ENCODE results near the gene ZNF276. TPM values are rescaled to one million over a fixed set of nuclear protein-coding genes. Genes with fewer than 3 reads are reported as not detected.

ZNF276 gene
- total and polyA plus RNA-seq, 7 donors, result 7.6 to 13.6 (median 11.5) TPM

GRCh38 chr16:89723279-89724250, 2.2 kb downstream of the ZNF276 start:
- peaks cover 31% of the 10 kb centered on the region for H3K4me1 ChIP-seq
- ATAC-seq (no peak), DNase-seq (peak in 1 of 2 donors; percentile 73)
- TF ChIP-seq, protein P1, sequence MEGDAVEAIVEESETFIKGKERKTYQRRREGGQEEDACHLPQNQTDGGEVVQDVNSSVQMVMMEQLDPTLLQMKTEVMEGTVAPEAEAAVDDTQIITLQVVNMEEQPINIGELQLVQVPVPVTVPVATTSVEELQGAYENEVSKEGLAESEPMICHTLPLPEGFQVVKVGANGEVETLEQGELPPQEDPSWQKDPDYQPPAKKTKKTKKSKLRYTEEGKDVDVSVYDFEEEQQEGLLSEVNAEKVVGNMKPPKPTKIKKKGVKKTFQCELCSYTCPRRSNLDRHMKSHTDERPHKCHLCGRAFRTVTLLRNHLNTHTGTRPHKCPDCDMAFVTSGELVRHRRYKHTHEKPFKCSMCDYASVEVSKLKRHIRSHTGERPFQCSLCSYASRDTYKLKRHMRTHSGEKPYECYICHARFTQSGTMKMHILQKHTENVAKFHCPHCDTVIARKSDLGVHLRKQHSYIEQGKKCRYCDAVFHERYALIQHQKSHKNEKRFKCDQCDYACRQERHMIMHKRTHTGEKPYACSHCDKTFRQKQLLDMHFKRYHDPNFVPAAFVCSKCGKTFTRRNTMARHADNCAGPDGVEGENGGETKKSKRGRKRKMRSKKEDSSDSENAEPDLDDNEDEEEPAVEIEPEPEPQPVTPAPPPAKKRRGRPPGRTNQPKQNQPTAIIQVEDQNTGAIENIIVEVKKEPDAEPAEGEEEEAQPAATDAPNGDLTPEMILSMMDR (IDR thresholded peaks at IDR 0.05), result no peak
- H3K27me3 ChIP-seq (ENCODE audit: insufficient read depth in 3 of 3, low read length in 2 of 3), result no peaks in the 10 kb centered on the region
- no peak overlapping the region for H3K27ac ChIP-seq
- H3K36me3 ChIP-seq (ENCODE audit: insufficient read depth in 1 of 2, low read depth in 1 of 2), result peaks cover 3 to 61% of the 10 kb centered on the region in 2 donors
- 64 to 77% (median 70%) methylated on average over 29 to 30 of the region's 30 CpGs for WGBS, 3 donors
- peak overlapping the region; percentile 97 for H3K4me3 ChIP-seq
- H3K9me3 ChIP-seq, result no peaks in the 10 kb centered on the region
- intact Hi-C loops (cut with DNase I), result no loop called here

DNA sequence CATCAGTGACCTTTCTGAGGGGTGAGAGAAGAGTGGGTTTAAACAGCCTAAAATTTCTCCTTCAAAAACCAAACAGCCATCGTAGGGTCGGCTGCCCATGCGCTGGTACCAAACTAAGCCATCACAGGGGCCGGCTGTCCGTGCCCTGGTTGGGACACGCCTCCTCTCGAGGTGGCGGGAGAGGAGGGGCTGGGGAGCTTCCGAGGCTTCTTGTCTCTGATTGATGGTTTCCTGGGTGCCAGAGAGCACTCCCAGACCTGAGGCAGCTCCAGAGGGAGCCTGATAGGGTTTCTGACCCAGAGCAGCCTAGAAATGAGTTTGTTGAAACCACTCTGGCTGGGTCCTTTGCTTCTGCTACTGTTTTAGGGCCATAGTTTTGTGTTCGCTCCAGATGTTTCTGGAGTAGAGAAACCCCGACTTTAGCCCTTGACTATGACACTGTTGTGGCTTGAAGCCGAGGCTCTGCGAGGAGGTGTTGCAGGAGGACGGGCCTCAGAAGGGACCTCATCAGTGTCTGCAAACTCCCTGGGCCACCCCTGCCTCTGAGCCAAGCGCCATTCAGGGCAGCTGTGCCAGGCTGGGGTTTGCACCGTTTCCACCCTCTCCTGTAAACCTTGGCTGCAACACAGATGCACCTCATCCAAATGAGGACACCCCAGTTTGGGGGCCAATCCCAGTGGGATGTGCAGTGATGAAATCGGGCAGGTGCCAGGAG, 6.2 kb downstream of the ZNF276 start:
- ATAC-seq, result no peak
- H3K36me3 ChIP-seq (ENCODE audit: insufficient read depth in 1 of 2, low read depth in 1 of 2), result peaks cover 10 to 98% of the 10 kb centered on the region in 2 donors

GRCh38 chr16:89729293-89729692, 8.0 kb downstream of the ZNF276 start:
- WGBS, 3 donors, result 87 to 93% (median 92%) methylated on average over 18 of the region's 18 CpGs
- peaks cover 10 to 95% of the 10 kb centered on the region in 2 donors for H3K36me3 ChIP-seq (ENCODE audit: insufficient read depth in 1 of 2, low read depth in 1 of 2)
- H3K27me3 ChIP-seq (ENCODE audit: insufficient read depth in 3 of 3, low read length in 2 of 3), result no peaks in the 10 kb centered on the region
- H3K9me3 ChIP-seq, result no peaks in the 10 kb centered on the region
- no peaks in the 10 kb centered on the region for H3K4me1 ChIP-seq
- no peak overlapping the region for H3K4me3 ChIP-seq
- TF ChIP-seq, protein P1 (IDR thresholded peaks at IDR 0.05), result no peak
- DNase-seq (no peak), ATAC-seq (no peak)
- intact Hi-C loops (cut with DNase I), result no loop called here
- H3K27ac ChIP-seq, result no peak overlapping the region

More for the DNA sequence above, 6.2 kb downstream of the ZNF276 start:
- intact Hi-C loops (cut with DNase I), result no loop called here
- Histone ChIP-seq H3K27me3 (ENCODE audit: insufficient read depth in 3 of 3, low read length in 2 of 3) (no peaks in the 10 kb centered on the region), H3K4me3 (no peak overlapping the region), H3K4me1 (peaks cover 17% of the 10 kb centered on the region), H3K9me3 (no peaks in the 10 kb centered on the region), H3K27ac (no peak overlapping the region)
- TF ChIP-seq, protein P1 (IDR thresholded peaks at IDR 0.05), result no peak
- DNase-seq, result no peak
- 72 to 87% (median 75%) methylated on average over 17 of the region's 17 CpGs for WGBS, 3 donors

GRCh38 chr16:89729863-89730593, 8.7 kb downstream of the ZNF276 start:
- ATAC-seq (no peak), DNase-seq (no peak)
- 63 to 68% (median 63%) methylated on average over 14 of the region's 14 CpGs for WGBS, 3 donors

More at GRCh38 chr16:89729863-89730593, 8.7 kb downstream of the ZNF276 start:
- TF ChIP-seq, protein P1 (IDR thresholded peaks at IDR 0.05), result no peak
- H3K27me3 ChIP-seq (ENCODE audit: insufficient read depth in 3 of 3, low read length in 2 of 3), result no peaks in the 10 kb centered on the region
- intact Hi-C loops (cut with DNase I), result no loop called here
- no peak overlapping the region for H3K4me3 ChIP-seq
- H3K36me3 ChIP-seq (ENCODE audit: insufficient read depth in 1 of 2, low read depth in 1 of 2), result peaks cover 8 to 95% of the 10 kb centered on the region in 2 donors
- no peaks in the 10 kb centered on the region for H3K9me3 ChIP-seq
- H3K27ac ChIP-seq, result no peak overlapping the region
- H3K4me1 ChIP-seq, result no peaks in the 10 kb centered on the region

Measured in psoas muscle (tissue), 8 donors.